ENCODE data around the gene MB.

Gene MB

DNA sequence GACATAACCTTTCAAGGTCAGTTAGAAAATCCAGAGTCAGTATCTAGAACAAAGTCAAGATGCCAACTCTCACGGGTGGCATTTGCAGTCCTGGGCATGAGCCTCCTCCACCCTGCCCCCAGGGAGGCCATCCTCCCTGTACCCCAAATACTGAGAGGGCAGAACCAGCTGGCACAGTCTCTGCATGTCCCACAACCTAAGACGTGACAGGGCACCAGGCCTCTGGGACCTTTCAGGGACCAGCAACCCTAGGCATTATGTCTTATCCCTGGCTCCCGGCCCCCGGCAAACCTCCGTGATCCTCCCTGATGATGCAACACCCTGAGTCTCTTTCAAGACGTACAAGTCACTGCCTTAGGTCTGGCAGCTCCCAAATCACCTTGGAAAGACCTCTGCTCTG, 2.0 kb downstream of the MB start:
- no peak for DNase-seq (ENCODE audit: low read depth)

GRCh38 chr22:35614404-35614803, 2.7 kb downstream of the MB start:
- DNase-seq (ENCODE audit: low read depth), result no peak

- DNase-seq (ENCODE audit: low read depth), result no peak
Observed at GRCh38 chr22:35612903-35613302, 4.2 kb downstream of the MB start.

DNA sequence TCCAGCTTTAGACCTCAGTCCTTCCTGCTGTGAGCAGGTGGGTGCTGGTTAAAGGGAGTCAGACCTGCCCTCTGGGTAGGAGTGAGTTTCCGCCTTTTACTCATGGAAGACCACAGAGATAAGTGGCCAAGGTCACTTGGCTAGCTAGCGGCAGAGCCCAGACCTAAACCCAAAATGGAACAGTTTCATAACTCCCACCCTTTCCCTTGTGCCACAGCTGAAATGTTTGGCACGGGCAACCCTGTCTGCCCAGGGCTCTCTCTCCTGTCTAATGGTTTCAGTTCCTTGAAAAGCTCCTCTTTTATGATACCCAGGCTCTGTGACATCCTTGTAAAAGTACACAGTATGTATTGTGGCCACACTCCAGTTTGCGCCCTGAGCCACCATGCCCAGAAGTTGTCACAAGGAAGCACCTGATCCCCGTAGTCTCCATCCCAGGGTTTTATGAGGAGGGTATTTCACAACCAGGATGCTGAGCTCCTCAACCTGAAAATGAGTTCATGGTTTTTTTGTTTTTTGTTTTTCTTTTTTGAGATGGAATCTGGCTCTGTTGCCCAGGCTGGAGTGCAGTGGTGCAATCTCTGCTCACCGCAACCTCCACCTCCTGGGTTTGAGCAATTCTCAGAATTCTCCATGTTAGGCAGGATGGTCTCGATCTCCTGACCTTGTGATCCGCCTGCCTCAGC, 5.1 kb downstream of the MB start:
- no peak for DNase-seq (ENCODE audit: low read depth)

GRCh38 chr22:35611200-35611890, 5.8 kb downstream of the MB start:
- DNase-seq (ENCODE audit: low read depth), result no peak

DNA sequence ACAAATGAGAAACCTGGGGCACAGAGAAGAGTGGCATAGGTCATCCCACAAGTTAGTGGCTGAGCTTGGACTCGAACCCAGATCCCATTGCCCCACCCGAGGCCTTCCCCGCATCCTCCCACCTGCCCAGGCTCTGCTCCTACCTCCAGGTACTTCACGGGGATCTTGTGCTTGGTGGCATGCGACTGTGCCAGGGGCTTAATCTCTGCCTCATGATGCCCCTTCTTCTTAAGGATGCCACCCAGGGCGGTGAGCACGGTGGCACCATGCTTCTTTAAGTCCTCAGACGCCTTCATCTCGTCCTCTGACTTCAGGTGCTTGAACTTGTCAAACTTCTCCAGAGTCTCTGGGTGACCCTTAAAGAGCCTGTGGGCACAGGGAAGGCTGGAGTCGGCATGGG, 6.4 kb downstream of the MB start:
- DNase-seq (ENCODE audit: low read depth), result no peak

- DNase-seq (ENCODE audit: low read depth), result no peak
Observed at GRCh38 chr22:35609761-35610160, 7.4 kb downstream of the MB start.

GRCh38 chr22:35609261-35609660, 7.9 kb downstream of the MB start:
- DNase-seq (ENCODE audit: low read depth), result no peak

DNA sequence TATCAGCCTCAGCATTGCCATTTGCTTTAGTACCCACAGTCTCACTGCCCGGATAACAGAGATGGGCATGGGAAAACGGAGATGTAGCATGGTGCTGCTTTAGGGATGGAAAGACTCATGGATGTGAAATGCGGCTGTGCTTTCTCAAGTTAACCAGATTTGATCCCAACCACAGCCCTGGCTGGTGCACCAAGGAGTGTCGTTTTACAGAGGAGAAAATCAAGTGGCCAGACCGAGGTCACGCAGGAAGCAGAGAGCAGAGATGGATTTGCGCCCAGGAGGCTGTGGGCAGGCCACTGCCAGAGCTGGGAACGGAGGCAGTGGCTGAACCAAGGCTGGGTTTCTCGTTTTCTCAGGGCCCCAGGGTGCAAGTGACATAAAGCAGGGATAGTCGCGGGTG, 9.0 kb downstream of the MB start:
- DNase-seq (ENCODE audit: low read depth), result no peak

GRCh38 chr22:35606916-35607315, 10.2 kb downstream of the MB start:
- DNase-seq (ENCODE audit: low read depth), result no peak

DNA sequence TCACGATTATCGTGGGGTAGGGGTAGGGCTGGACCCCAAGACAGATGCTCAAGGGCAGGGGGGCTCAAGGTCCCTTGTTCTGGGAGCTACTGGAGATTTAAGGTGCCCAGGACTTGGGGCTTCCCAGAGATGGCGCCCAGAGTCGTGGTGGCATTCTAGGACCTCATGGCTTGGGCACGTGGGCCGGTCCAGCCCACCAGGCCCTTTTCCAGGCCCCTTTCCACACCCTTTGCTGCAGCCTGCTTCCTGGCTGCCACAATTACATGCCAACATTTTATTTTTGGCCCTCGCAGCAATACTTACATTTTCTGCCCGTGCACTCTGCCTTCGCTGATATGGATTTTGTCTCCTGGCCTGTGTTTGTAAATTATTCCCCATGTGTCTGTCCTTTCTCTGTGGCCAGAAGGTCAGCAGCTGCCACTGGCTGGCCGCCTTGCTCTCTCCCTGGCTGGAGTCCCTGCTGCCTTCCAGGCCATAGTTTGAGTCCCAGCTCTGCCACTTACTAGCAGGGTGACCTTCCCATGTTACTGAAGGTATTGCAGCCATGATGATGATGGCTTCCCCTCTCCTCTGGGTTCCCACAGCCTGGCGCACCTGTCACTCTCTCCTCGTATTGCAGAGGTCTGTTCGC, 11.2 kb downstream of the MB start:
- DNase-seq (ENCODE audit: low read depth), result no peak

- DNase-seq (ENCODE audit: low read depth), result no peak
Observed at GRCh38 chr22:35605369-35605680, 11.8 kb downstream of the MB start.

- no peak for DNase-seq (ENCODE audit: low read depth)
Observed at GRCh38 chr22:35604621-35605368, 12.3 kb downstream of the MB start.

DNA sequence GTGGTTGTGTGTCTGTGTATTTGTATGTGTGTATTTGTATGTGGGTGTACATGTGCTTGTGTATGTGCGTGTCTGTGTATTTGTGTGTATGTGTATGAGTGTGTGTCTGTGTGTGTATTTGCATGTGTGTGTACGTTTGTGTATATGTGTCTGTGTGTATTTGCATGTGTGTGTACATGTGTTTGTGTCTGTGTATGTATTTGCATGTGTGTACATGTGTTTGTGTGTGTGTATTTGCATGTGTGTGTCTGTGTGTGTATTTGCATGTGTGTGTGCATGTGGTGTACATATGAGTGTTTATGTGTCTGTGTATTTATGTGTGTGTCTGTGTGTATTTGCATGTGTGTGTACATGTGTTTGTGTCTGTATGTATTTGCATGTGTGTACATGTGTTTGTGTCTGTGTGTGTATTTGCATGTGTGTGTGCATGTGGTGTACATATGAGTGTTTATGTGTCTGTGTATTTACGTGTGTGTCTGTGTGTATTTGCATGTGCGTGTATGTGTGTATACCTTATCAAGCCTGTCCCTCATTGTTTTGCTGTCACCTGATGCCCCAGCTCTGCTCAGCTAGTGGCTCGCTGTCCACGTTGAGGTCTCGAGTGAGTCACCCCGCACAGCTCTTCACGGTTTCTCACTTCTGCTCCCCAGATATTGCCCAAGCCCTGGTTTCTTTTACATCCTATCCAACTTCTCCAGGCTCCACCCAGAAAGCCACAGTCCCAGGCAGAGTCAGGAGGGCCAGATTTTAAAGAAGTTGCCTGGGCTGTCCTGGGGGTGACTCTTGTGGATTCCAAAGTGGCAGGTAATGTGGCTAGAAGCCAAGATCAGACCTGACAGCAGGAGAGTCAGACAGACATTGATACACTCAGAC, 15.2 kb downstream of the MB start:
- no peak for DNase-seq (ENCODE audit: low read depth)

GRCh38 chr22:35601013-35601580, 16.0 kb downstream of the MB start:
- DNase-seq (ENCODE audit: low read depth), result no peak

GRCh38 chr22:35600476-35600875, 16.7 kb downstream of the MB start:
- DNase-seq (ENCODE audit: low read depth), result no peak

- no peak for DNase-seq (ENCODE audit: low read depth)
Observed at GRCh38 chr22:35599364-35599763, 17.8 kb downstream of the MB start.

DNA sequence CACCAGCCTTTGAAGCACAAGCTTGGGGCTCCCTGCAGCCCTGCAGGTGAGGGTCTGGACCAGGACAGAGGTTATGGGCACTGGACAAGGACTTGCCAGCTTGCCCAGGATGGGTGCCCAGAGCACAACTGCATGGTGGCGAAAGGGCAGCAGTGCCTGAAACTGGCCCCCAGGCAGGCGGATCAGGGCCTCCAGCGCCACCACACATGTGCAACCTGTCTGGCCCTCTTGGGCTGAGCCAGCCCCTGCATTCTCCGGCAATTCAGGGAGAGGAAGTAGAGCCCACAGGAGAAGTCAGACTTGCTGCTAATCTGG, 18.8 kb downstream of the MB start:
- DNase-seq (ENCODE audit: low read depth), result no peak

- DNase-seq (ENCODE audit: low read depth), result no peak
Observed at GRCh38 chr22:35597692-35598395, 19.3 kb downstream of the MB start.

DNA sequence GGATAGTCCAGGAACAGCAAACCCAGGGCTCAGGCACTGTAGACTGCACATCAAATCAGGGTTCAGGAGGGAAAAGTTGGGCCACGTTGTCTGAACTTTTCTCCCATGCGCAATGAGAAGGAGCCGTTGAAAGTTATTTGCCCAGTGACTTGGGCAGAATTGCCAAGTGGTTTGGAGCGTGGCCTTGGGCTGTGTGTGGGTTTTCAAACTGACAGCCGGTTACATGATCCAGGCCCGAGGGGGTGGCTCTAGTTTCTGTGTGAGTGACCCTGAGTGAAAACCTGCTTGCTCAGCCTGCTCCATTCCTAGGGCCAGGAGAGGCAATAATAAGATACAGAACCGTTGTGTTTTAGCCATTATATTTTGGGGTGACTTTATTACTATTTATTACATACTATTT, 20.3 kb downstream of the MB start:
- no peak for DNase-seq (ENCODE audit: low read depth)

GRCh38 chr22:35594686-35595085, 22.4 kb downstream of the MB start:
- no peak for DNase-seq (ENCODE audit: low read depth)

All from activated T-cell treated with anti-CD3 and anti-CD28 coated beads for 24 hours (primary cell).